K562 (cell line): Measurements from ENCODE around the gene SLC10A2. TPM values are rescaled to one million over a fixed set of nuclear protein-coding genes. Genes with fewer than 3 reads are reported as not detected.

Experiments used
- ATAC-seq: fragments of 200-7000 bp; cut with Tn5 transposase; 3 replicates; pipeline ENCODE4 v1.9.1; 2020; ENCODE audit warnings: moderate library complexity
- BruUV-seq: library from RNA; stranded (reverse); fragments of 400-500 nt; replicated peaks from 2 replicates; lab custom pipeline; 2021; lab: Mats Ljungman, UMichigan
- CTCF ChIA-PET: fragments of 300-600 bp; formaldehyde crosslinking; extraction: SDS; loops from one replicate; lab custom pipeline; 2021; ENCODE audit warnings: low intra/inter-chr PET ratio; lab: Yijun Ruan, JAX
- POLR2A ChIA-PET: fragments of 300-600, 350-650 bp; sonication (Branson Sonifier 250); formaldehyde crosslinking; extraction: SDS; loops from one replicate; lab custom pipeline; 2021; ENCODE audit warnings: antibody characterized with exemption, inconsistent platforms; lab: Yijun Ruan, JAX
- DNase-seq, 4 experiments: peaks; one replicate each; pipeline versions ENCODE4 v3.0.0 to v3.0.0-alpha.2; 2011 to 2018; ENCODE audit warnings: low spot score in 3 of 4, mixed read lengths in 3 of 4; ENCODE audit errors: extremely low read depth in 1 of 4
- FAIRE-seq: peaks from 2 replicates; lab custom pipeline; 2011; peaks lifted over from hg19 to GRCh38; lab: Jason Lieb, UNC
- H2AFZ ChIP-seq: 2 replicates; pipeline ENCODE4 v1.6.0; 2011; ENCODE audit warnings: low read depth, low read length, control low read depth, inconsistent platforms
- H3K27ac ChIP-seq: fragments of 200-600 bp; 3 replicates; pipeline ENCODE4 v1.8.0; 2011; ENCODE audit warnings: low read depth, mild to moderate bottlenecking, control low read depth, inconsistent platforms, low read length, moderate library complexity, mixed read lengths; ENCODE audit errors: extremely low read depth
- H3K27me3 ChIP-seq, 2 experiments: fragments of 300-600 bp in 1 of 2; 2 replicates in 1 of 2; 3 replicates in 1 of 2; pipeline versions ENCODE4 v1.6.0 to v1.8.0; 2011; ENCODE audit warnings: inconsistent platforms in 2 of 2, low read length in 2 of 2, mild to moderate bottlenecking in 1 of 2, mixed read lengths in 1 of 2, moderate library complexity in 1 of 2; ENCODE audit not compliant: control insufficient read depth in 2 of 2, insufficient read depth in 2 of 2
- H3K36me3 ChIP-seq: fragments of 300-600 bp; 3 replicates; pipeline ENCODE4 v1.8.0; 2011; ENCODE audit warnings: mild to moderate bottlenecking, low read length, inconsistent platforms; ENCODE audit not compliant: control insufficient read depth, insufficient read depth
- H3K4me1 ChIP-seq, 2 experiments: fragments of 200-600 bp in 1 of 2; replicated peaks in 1 of 2; 2 replicates in 1 of 2; 3 replicates in 1 of 2; pipeline versions ENCODE4 v1.5.1 to v1.8.0; 2011; ENCODE audit warnings: inconsistent platforms in 2 of 2, low read length in 2 of 2, mild to moderate bottlenecking in 1 of 2, mixed read lengths in 1 of 2, moderate library complexity in 1 of 2; ENCODE audit not compliant: control insufficient read depth in 2 of 2, insufficient read depth in 2 of 2
- H3K4me2 ChIP-seq: 2 replicates; pipeline ENCODE4 v1.6.1; 2011; ENCODE audit warnings: low read length, control low read depth, inconsistent platforms, mixed read lengths; ENCODE audit not compliant: insufficient read depth
- H3K4me3 ChIP-seq: fragments of 200-600 bp; sonication (generic), shearing (Covaris generic); 2 replicates; pipeline ENCODE4 v1.5.1; 2016; ENCODE audit warnings: control low read depth, inconsistent platforms
- H3K79me2 ChIP-seq: fragments of 200-600 bp; 3 replicates; pipeline ENCODE4 v1.8.0; 2011; ENCODE audit warnings: low read length, inconsistent platforms; ENCODE audit not compliant: control insufficient read depth, insufficient read depth
- H3K9ac ChIP-seq, 2 experiments: 2 replicates each; pipeline versions ENCODE4 v1.6.0 to v1.6.1; 2011; ENCODE audit warnings: low read depth in 2 of 2, low read length in 2 of 2, control low read depth in 1 of 2, inconsistent platforms in 1 of 2, mild to moderate bottlenecking in 1 of 2, mixed read lengths in 1 of 2; ENCODE audit not compliant: insufficient read depth in 1 of 2
- H3K9me1 ChIP-seq: one replicate; pipeline ENCODE4 v1.6.0; 2011; ENCODE audit warnings: inconsistent platforms, mild to moderate bottlenecking, low read length, moderate library complexity; ENCODE audit not compliant: control insufficient read depth, insufficient read depth
- H3K9me3 ChIP-seq: replicated peaks from 2 replicates; pipeline ENCODE4 v1.5.1; 2011; ENCODE audit warnings: low read depth, low read length, inconsistent platforms; ENCODE audit not compliant: control insufficient read depth, insufficient read depth
- H4K20me1 ChIP-seq: replicated peaks from 2 replicates; pipeline ENCODE4 v1.6.1; 2011; ENCODE audit warnings: low read length, inconsistent platforms, mixed read lengths; ENCODE audit not compliant: control insufficient read depth, insufficient read depth
- ETV5 ChIP-seq: sonication (generic); formaldehyde crosslinking; IDR thresholded peaks from 2 replicates; pipeline ENCODE4 v1.4.0; 2020; ENCODE audit warnings: low read depth, mild to moderate bottlenecking, missing genetic modification reagents
- HNRNPLL ChIP-seq: fragments of 200-400 bp; formaldehyde crosslinking; IDR thresholded peaks from 2 replicates; pipeline ENCODE4 v1.6.1; 2017; ENCODE audit warnings: low read length, low read depth, mild to moderate bottlenecking; ENCODE audit not compliant: poor library complexity, severe bottlenecking
- PRDM10 ChIP-seq: fragments of 450-650 bp; IDR thresholded peaks from 2 replicates; pipeline ENCODE4 v1.6.1; 2018; ENCODE audit not compliant: partially characterized antibody
- REST ChIP-seq, 2 experiments: fragments of 450-650 bp; formaldehyde crosslinking in 1 of 2; IDR thresholded peaks; 2 replicates each; pipeline versions ENCODE4 v1.4.0 to v1.6.1; 2014 to 2020; ENCODE audit warnings: mild to moderate bottlenecking in 2 of 2, borderline replicate concordance in 1 of 2, low read depth in 1 of 2
- TCF15 ChIP-seq: fragments of 250-450 bp; sonication (Bioruptor Pico); IDR thresholded peaks from 2 replicates; pipeline ENCODE4 v1.8.0; 2022; ENCODE audit warnings: moderate library complexity, mild to moderate bottlenecking, inconsistent platforms
- ZNF3 ChIP-seq: fragments of 250-450 bp; sonication (Bioruptor Pico); IDR thresholded peaks from 2 replicates; pipeline ENCODE4 v1.5.0; 2021; ENCODE audit warnings: mild to moderate bottlenecking, moderate library complexity
- ZNF507 ChIP-seq: conservative IDR thresholded peaks from 2 replicates; pipeline ENCODE4 v1.6.1; 2017; ENCODE audit warnings: missing genetic modification characterization, missing compliant biosample characterization
- WGBS: fragments of 100-300 bp; shearing (Covaris generic); methylation state at CpG from one replicate; pipeline ENCODE4 v1.1.6; 2016; ENCODE audit warnings: low coverage, mixed read lengths; ENCODE audit not compliant: insufficient coverage; ENCODE audit errors: missing lambda C conversion rate; 5-methylcytosine and 5-hydroxymethylcytosine counted together
- in situ Hi-C: fragments of 300-500 bp; cut with MboI; formaldehyde crosslinking; loops from 4 replicates; pipeline ENCODE4 v1.15.0; 2018; ENCODE audit warnings: inconsistent platforms, mixed read lengths
- intact Hi-C: fragments of 100-400 bp; cut with micrococcal nuclease; formaldehyde crosslinking; loops from 2 replicates; pipeline ENCODE4 v1.14.2; 2022
- polyA plus RNA-seq, 8 experiments: library from polyadenylated mRNA; depleted of rRNA in 4 of 8; stranded (reverse) in 5 of 8; unstranded in 3 of 8; fragments of >200 nt; fragmentation: Nextera tagmentation in 2 of 8; fragmentation: Illumina TruSeq in 1 of 8; extraction: Ambion mirVana in 2 of 8; extraction: Trizol in 1 of 8; gene quantifications; 2 replicates each; pipeline versions ENCODE4 v1.2.1 to v1.2.3, GENCODE V29; 2011 to 2014; ENCODE audit warnings: inconsistent platforms in 1 of 8, missing spikeins in 1 of 8
- total RNA-seq, 7 experiments: library from RNA; depleted of rRNA in 6 of 7; stranded (reverse); fragments of >200 nt in 6 of 7; fragmentation: Illumina TruSeq in 2 of 7; extraction: Trizol in 2 of 7; gene quantifications; 2 replicates each; pipeline versions ENCODE4 v1.2.1 to v1.2.3, GENCODE V29; 2011 to 2021; ENCODE audit warnings: low replicate concordance in 1 of 7

Gene SLC10A2
- total and polyA plus RNA-seq, 9 of the 15 experiments (the other 6 are each of a cell fraction or from before 2014, with no cell fraction given) = not detected

GRCh38 chr13:103087275-103087674 lies 21.1 kb upstream of the SLC10A2 start (continued):
- TF ChIP-seq REST (IDR thresholded peaks at IDR 0.05; ENCODE audit: borderline replicate concordance) (no peak), REST (CRISPR knock-in tag; IDR thresholded peaks at IDR 0.05; ENCODE audit: low read depth) (no peak)

- in situ Hi-C loops (no loop called here), intact Hi-C loops (no loop called here)
- no peak overlapping the region for H3K4me2 ChIP-seq
- ATAC-seq (no peak), FAIRE-seq (no peak), DNase-seq (no peak)
- H3K9me3 ChIP-seq = no peaks in the 10 kb centered on the region
- H3K9me1 ChIP-seq = no peaks in the 10 kb centered on the region
- ChIA-PET POLR2A (no interaction called here), CTCF (no interaction called here)
- H4K20me1 ChIP-seq = no peaks in the 10 kb centered on the region
- no peak overlapping the region for H3K4me3 ChIP-seq
- no peaks in the 10 kb centered on the region for H3K36me3 ChIP-seq
- no peaks in the 10 kb centered on the region for H3K27me3 ChIP-seq
- no peaks in the 10 kb centered on the region for H3K4me1 ChIP-seq
- no peaks in the 10 kb centered on the region for H3K79me2 ChIP-seq
- no peak overlapping the region for H2AFZ ChIP-seq
- WGBS = 0% methylated on average over 2 of the region's 2 CpGs
- BruUV-seq = no TSS peak
- no peak overlapping the region for H3K9ac ChIP-seq
- H3K27ac ChIP-seq = no peak overlapping the region
- TF ChIP-seq ZNF3 (CRISPR knock-in tag) = no peak
- TF ChIP-seq TCF15 (CRISPR knock-in tag) = no peak
- no peak for TF ChIP-seq HNRNPLL
- no peak for TF ChIP-seq PRDM10
- TF ChIP-seq ZNF507 = no peak
- TF ChIP-seq ETV5 (CRISPR knock-in tag) = no peak
Observed at GRCh38 chr13:103081435-103081834, 15.2 kb upstream of the SLC10A2 start.
